HepG2 (cell line): Measurements from ENCODE around the gene SFXN5. TPM values are rescaled to one million over a fixed set of nuclear protein-coding genes. Genes with fewer than 3 reads are reported as not detected.
A peak's percentile ranks its signal among the peaks of the same experiment; 100 is the strongest.

Source experiments
- AGO1 ChIP-seq: fragments of 200-400 bp; formaldehyde crosslinking; IDR thresholded peaks from 2 replicates; pipeline ENCODE4 v1.6.1; 2017; ENCODE audit warnings: mild to moderate bottlenecking, low read depth, low read length, moderate library complexity; ENCODE audit not compliant: poor library complexity, severe bottlenecking
- CBX1 ChIP-seq: IDR thresholded peaks from one replicate; pipeline ENCODE4 v1.6.1; 2016; ENCODE audit warnings: antibody characterized with exemption, low read depth
- CEBPB ChIP-seq: IDR thresholded peaks from 2 replicates; pipeline ENCODE4 v1.6.1; 2011; ENCODE audit warnings: low read depth, low read length, improper control_type of control experiment, borderline replicate concordance
- GATAD1 ChIP-seq: IDR thresholded peaks from 2 replicates; pipeline ENCODE4 v1.6.1; 2016; ENCODE audit warnings: missing genetic modification reagents, missing compliant biosample characterization
- IRX3 ChIP-seq: sonication (generic); formaldehyde crosslinking; IDR thresholded peaks from 2 replicates; pipeline ENCODE4 v1.8.1; 2023; ENCODE audit warnings: mild to moderate bottlenecking, low read depth, missing genetic modification reagents, borderline replicate concordance
- KMT2B ChIP-seq: IDR thresholded peaks from 2 replicates; pipeline ENCODE4 v1.6.1; 2016; ENCODE audit warnings: missing genetic modification reagents, missing compliant biosample characterization
- NBN ChIP-seq: fragments of 450-650 bp; conservative IDR thresholded peaks from 2 replicates; pipeline ENCODE4 v1.6.1; 2017
- NFATC3 ChIP-seq: sonication (generic); formaldehyde crosslinking; IDR thresholded peaks from 2 replicates; pipeline ENCODE4 v1.5.1; 2020; ENCODE audit warnings: mild to moderate bottlenecking, missing genetic modification reagents
- PHF8 ChIP-seq: sonication (generic); formaldehyde crosslinking; IDR thresholded peaks from 2 replicates; pipeline ENCODE4 v1.5.0; 2020; ENCODE audit warnings: missing genetic modification reagents
- RORA ChIP-seq: sonication (generic); formaldehyde crosslinking; IDR thresholded peaks from 2 replicates; pipeline ENCODE4 v1.5.0; 2020; ENCODE audit warnings: mild to moderate bottlenecking, missing genetic modification reagents, moderate library complexity
- RXRB ChIP-seq: IDR thresholded peaks from 2 replicates; pipeline ENCODE4 v1.6.1; 2016; ENCODE audit warnings: borderline replicate concordance, missing genetic modification reagents, missing compliant biosample characterization
- ZBTB7A ChIP-seq: sonication (generic); formaldehyde crosslinking; IDR thresholded peaks from 2 replicates; pipeline ENCODE4 v1.8.0; 2022; ENCODE audit warnings: mild to moderate bottlenecking, missing genetic modification reagents
- ZMYM2 ChIP-seq: sonication (generic); formaldehyde crosslinking; IDR thresholded peaks from 2 replicates; pipeline ENCODE4 v1.8.0; 2022; ENCODE audit warnings: mild to moderate bottlenecking, missing genetic modification reagents
- ZNF232 ChIP-seq: sonication (generic); formaldehyde crosslinking; IDR thresholded peaks from 2 replicates; pipeline ENCODE4 v1.4.0; 2020; ENCODE audit warnings: missing genetic modification reagents, borderline replicate concordance
- ZNF282 ChIP-seq: fragments of 450-650 bp; IDR thresholded peaks from 2 replicates; pipeline ENCODE4 v1.6.1; 2018; ENCODE audit not compliant: partially characterized antibody
- ZNF556 ChIP-seq: sonication (generic); formaldehyde crosslinking; IDR thresholded peaks from 2 replicates; pipeline ENCODE4 v1.4.0; 2020; ENCODE audit warnings: mild to moderate bottlenecking, missing genetic modification reagents, borderline replicate concordance
- polyA plus RNA-seq, 8 experiments: library from polyadenylated mRNA; depleted of rRNA in 3 of 8; stranded (reverse) in 7 of 8; unstranded in 1 of 8; fragments of >200 nt; fragmentation: Illumina TruSeq in 4 of 8; extraction: Trizol in 4 of 8; gene quantifications; 2 replicates each; pipeline versions ENCODE4 v1.2.1 to v1.2.3, GENCODE V29; 2011 to 2016; ENCODE audit warnings: low read depth in 4 of 8, missing spikeins in 1 of 8, mixed read lengths in 1 of 8; ENCODE audit not compliant: insufficient read depth in 1 of 8
- total RNA-seq, 5 experiments: library from RNA; depleted of rRNA; stranded (reverse); fragments of >200 nt; fragmentation: Illumina TruSeq; extraction: Trizol; gene quantifications; 2 replicates each; pipeline ENCODE4 v1.2.3, GENCODE V29; 2016; ENCODE audit warnings: low read depth in 1 of 5
- TF ChIP-seq, protein P1 (sequence below): sonication (generic); formaldehyde crosslinking; conservative IDR thresholded peaks from 2 replicates; pipeline ENCODE4 v1.8.0; 2022; ENCODE audit warnings: mild to moderate bottlenecking, moderate library complexity, missing genetic modification reagents
- TF ChIP-seq, protein P2 (sequence below): sonication (generic); formaldehyde crosslinking; IDR thresholded peaks from 2 replicates; pipeline ENCODE4 v1.4.0; 2020; ENCODE audit warnings: missing genetic modification reagents, borderline replicate concordance
- TF ChIP-seq, protein P3 (sequence below): sonication (generic); formaldehyde crosslinking; IDR thresholded peaks from one replicate; pipeline ENCODE4 v1.5.1; 2020; ENCODE audit warnings: mild to moderate bottlenecking, missing genetic modification reagents; ENCODE audit errors: not compliant biosample characterization

The SFXN5 gene
- total and polyA plus RNA-seq, 2 of the 13 experiments (the other 11 are each of a cell fraction or from before 2014, with no cell fraction given): 34.9 to 37.4 TPM

DNA sequence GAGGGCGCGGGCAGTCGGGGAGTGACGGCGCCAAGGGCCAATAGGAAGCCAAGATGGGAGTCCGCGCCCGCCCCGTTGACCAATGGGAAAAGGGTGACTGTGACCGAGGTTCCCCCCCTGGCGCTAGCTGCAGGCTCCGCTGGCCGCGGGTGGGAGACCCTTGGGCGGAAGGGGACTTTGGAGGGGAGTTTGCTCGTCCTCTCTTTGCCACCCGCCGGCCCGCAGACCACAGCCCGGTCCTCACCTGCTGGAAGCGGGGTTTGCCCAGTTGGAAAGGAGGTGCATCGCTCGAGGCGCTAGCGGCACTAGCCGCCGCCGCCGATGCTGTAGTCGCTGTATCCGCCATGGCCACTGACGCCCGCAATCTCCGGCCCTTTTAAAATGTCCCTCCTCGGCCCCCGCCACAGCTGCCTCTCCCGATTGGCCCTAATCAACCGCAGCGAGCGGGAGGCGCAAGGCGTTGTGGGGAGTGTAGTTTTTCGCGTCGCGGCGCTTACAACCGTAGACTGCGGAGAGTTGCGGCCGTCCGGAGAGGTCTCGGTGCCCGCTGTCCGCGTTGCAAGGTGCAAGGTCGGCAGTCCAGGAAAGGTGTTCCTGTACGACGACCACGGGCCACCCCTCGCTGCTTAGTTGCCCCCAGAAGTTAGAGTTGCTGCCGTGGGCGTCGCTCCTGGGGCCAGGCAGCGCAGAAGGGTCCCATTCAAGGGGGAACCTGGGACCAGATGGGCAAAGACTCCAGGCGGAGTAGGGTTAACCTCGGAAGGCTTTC, at the start of gene SFXN5 (continued):
- TF ChIP-seq, protein P1, sequence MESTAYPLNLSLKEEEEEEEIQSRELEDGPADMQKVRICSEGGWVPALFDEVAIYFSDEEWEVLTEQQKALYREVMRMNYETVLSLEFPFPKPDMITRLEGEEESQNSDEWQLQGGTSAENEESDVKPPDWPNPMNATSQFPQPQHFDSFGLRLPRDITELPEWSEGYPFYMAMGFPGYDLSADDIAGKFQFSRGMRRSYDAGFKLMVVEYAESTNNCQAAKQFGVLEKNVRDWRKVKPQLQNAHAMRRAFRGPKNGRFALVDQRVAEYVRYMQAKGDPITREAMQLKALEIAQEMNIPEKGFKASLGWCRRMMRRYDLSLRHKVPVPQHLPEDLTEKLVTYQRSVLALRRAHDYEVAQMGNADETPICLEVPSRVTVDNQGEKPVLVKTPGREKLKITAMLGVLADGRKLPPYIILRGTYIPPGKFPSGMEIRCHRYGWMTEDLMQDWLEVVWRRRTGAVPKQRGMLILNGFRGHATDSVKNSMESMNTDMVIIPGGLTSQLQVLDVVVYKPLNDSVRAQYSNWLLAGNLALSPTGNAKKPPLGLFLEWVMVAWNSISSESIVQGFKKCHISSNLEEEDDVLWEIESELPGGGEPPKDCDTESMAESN (CRISPR knock-in tag): peak; percentile 84
- TF ChIP-seq CBX1 (peak; percentile 83), ZNF282 (no peak), AGO1 (peak; percentile 93), ZNF556 (CRISPR knock-in tag) (0 out of 2 replicates have a peak, but pooled peaks have one; percentile 40), ZMYM2 (no peak), CEBPB (no peak), PHF8 (CRISPR knock-in tag) (peak; percentile 94), NFATC3 (CRISPR knock-in tag) (peak; percentile 93), IRX3 (peak; percentile 90), KMT2B (CRISPR knock-in tag) (peak; percentile 76), NBN (no peak), ZBTB7A (CRISPR knock-in tag) (peak; percentile 74; the same call in 1 of the 2 replicates), RORA (CRISPR knock-in tag) (no peak), ZNF232 (CRISPR knock-in tag) (peak; percentile 73; the same call in 1 of the 2 replicates), GATAD1 (CRISPR knock-in tag) (peak; percentile 87), RXRB (CRISPR knock-in tag) (peak; percentile 31; the same call in 1 of the 2 replicates)
- TF ChIP-seq, protein P2, sequence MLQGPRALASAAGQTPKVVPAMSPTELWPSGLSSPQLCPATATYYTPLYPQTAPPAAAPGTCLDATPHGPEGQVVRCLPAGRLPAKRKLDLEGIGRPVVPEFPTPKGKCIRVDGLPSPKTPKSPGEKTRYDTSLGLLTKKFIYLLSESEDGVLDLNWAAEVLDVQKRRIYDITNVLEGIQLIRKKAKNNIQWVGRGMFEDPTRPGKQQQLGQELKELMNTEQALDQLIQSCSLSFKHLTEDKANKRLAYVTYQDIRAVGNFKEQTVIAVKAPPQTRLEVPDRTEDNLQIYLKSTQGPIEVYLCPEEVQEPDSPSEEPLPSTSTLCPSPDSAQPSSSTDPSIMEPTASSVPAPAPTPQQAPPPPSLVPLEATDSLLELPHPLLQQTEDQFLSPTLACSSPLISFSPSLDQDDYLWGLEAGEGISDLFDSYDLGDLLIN (CRISPR knock-in tag): peak; percentile 87; the same call in 1 of the 2 replicates
- TF ChIP-seq, protein P3, sequence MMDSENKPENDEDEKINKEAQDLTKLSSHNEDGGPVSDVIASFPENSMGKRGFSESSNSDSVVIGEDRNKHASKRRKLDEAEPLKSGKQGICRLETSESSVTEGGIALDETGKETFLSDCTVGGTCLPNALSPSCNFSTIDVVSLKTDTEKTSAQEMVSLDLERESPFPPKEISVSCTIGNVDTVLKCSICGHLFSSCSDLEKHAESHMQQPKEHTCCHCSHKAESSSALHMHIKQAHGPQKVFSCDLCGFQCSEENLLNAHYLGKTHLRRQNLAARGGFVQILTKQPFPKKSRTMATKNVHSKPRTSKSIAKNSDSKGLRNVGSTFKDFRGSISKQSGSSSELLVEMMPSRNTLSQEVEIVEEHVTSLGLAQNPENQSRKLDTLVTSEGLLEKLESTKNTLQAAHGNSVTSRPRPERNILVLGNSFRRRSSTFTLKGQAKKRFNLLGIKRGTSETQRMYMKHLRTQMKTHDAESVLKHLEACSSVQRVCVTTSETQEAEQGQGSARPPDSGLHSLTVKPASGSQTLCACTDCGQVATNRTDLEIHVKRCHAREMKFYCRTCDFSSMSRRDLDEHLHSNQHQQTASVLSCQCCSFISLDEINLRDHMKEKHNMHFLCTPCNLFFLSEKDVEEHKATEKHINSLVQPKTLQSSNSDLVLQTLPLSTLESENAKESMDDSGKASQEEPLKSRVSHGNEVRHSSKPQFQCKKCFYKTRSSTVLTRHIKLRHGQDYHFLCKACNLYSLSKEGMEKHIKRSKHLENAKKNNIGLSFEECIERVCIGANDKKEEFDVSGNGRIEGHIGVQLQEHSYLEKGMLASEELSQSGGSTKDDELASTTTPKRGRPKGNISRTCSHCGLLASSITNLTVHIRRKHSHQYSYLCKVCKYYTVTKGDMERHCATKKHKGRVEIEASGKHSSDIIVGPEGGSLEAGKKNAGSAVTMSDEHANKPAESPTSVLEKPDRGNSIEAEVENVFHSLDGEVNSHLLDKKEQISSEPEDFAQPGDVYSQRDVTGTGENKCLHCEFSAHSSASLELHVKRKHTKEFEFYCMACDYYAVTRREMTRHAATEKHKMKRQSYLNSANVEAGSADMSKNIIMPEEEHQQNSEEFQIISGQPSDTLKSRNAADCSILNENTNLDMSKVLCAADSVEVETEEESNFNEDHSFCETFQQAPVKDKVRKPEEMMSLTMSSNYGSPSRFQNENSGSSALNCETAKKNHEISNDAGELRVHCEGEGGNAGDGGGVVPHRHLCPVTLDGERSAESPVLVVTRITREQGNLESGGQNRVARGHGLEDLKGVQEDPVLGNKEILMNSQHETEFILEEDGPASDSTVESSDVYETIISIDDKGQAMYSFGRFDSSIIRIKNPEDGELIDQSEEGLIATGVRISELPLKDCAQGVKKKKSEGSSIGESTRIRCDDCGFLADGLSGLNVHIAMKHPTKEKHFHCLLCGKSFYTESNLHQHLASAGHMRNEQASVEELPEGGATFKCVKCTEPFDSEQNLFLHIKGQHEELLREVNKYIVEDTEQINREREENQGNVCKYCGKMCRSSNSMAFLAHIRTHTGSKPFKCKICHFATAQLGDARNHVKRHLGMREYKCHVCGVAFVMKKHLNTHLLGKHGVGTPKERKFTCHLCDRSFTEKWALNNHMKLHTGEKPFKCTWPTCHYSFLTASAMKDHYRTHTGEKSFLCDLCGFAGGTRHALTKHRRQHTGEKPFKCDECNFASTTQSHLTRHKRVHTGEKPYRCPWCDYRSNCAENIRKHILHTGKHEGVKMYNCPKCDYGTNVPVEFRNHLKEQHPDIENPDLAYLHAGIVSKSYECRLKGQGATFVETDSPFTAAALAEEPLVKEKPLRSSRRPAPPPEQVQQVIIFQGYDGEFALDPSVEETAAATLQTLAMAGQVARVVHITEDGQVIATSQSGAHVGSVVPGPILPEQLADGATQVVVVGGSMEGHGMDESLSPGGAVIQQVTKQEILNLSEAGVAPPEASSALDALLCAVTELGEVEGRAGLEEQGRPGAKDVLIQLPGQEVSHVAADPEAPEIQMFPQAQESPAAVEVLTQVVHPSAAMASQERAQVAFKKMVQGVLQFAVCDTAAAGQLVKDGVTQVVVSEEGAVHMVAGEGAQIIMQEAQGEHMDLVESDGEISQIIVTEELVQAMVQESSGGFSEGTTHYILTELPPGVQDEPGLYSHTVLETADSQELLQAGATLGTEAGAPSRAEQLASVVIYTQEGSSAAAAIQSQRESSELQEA (CRISPR knock-in tag): peak; percentile 92
